ENCODE measurements around the gene TSPO.
A peak's percentile ranks its signal among the peaks of the same experiment; 100 is the strongest.

Gene TSPO

DNA sequence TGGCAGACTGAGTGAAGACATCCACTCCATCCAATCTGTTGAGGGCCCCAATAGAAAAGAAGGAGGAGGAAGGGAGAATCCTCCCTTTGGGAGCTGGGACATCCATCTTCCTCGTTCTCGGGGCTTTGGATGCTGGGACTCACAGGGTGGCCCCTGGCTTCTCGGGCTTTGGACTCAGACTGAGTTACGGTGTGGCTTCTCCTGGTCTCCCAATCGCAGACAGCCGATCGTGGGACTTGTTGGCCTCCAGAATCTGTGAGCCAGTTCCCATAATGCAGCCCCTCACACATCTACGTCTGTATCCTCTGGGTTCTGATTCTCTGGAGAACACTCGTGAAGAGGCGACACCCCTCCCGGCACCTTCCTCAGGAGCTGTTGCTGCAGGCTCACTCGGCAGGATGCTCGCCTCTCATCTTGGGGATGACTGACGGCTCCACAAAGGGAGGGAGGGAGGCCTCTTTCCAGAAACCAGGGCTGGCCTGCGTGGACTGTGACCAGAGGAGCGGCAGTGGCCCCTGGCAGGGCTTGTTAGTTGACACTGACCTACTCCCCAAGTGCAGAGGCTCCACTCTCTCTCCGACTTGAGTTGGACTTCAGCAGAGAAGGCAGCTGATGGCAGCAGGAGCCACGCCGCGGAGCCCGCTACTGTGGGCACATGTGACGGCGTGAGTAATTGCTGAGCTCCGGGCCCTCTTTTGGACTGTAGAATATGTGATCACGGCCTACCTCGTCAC lies 50.3 kb downstream of the TSPO start:
- DNase-seq (ENCODE audit: low read depth in 2 of 2): no peak

DNA sequence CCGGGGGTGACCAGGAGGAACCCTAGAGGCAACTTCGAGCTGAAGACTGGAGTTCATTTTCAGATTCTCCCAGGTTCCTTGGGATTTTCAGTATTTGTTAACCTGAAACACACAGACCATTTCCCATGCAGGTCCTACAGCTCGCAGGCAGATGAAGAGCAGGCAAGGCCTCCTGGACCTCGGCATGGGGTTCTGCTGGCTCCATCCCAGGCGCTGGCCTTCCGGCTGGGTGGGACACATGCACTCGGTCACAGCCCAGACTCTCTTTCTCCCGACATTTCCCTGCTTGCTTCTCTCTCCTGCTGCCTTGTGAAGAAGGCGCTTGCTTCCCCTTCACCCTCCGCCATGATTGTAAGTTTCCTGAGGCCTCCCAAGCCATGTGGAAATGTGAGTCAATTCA lies 51.0 kb downstream of the TSPO start:
- DNase-seq (ENCODE audit: low read depth in 2 of 2): no peak

DNA sequence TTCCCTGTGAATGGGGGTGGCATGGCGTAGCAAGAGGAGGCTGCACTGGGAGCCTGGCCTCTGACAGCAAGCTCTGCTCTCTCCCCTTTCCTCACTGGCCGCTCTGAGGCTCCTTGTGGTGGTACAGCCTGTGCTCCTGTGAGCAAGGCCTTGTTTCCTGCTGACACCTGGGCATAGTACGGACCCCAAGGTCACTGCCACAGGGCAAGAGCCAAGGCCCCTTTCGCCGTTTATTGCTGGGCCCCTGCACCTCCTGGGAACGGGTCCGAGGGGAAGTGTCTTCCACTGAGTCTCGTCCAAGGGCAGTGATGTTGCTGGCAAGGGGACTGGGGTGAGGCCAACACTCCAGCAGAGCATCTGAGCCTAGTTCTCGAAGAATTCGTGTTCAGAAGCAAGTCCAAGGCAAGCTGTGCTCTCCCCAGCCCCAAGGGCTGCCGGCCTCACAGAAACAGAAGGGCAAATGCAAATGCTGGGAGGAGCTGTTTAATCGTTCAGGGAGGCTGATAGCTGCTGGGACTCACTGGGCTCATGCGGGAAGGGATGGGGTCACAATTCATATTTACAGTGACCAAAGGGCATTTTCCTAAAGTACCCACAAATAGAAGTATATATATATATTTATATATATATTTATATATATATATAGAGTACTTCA lies 51.5 kb downstream of the TSPO start:
- no peak for DNase-seq (ENCODE audit: low read depth in 2 of 2)

DNA sequence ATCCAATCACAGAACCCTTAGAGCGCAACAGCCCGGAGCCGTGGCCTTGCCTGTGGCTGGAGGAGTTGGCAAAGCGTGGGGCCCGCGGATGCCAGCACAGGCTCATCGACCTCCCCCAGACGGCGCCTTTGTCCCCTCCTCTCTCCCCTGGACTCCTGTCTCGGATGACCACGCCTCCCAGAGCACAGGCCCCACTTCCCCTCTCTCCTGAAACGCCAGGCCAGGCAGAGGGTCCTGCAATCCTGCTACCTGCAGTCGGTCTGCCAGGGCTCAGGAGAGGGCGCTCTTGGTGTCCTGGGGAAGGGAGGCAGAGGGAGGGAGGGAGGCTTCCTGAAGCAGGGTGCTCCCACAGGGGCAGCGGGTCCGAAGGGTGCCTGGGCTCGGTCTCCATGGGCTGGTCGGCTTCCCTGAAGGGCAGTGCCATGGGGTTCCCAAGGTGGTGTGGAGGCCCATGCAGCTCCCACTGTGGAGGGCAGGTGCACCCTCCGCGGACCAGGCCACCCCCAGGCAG lies 52.2 kb downstream of the TSPO start:
- DNase-seq (ENCODE audit: low read depth in 2 of 2): no peak

DNA sequence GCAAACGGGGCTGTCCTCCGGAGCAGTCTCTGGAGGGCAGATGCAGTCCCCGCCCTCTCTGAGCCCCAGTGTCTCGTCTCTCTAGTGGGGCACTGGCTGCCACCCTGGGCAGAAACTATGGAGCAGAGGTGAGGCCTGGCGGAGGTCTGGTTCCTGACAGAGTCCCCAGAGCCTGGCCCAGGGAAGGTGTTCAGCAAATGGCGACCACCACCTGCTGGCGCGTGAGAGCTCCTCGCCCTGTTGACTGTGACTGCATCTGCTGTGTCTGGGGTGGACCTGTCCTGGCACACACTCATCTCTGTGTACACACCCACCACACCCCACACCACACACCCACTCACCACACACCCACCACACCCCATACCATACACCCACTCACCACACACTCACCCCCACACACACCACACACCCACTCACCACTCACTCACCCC lies 53.9 kb downstream of the TSPO start:
- no peak for DNase-seq (ENCODE audit: low read depth in 2 of 2)

DNA sequence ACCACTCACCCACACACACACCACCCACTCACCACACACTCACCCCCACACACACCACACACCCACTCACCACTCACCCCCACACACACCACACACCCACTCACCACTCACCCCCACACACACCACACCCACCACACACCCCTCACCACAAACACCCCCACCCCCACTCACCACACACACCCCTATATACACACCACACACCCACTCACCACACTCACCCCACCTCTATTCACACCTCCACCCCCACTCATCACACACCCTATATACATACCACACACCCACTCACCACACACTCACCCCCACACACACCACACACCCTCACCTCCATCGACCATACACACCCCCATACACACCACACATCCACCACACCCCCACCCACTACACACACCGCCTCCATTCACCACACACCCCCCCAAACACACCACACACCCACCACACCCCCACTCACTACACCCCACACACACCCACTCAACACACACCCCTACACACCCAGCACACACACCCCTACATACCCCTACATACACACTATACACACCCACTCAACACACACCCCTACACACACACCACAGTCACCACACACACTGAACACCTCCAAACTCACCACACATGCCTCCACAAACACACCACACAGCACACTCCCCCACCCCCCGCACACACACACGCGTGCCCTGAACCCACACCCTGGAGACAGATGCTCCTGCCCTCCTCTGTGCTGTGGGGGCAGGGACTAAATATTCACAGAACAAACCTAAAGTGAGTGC lies 54.6 kb downstream of the TSPO start:
- peak in 1 of 2 donors; percentile 7 for DNase-seq (ENCODE audit: low read depth in 2 of 2)

DNA sequence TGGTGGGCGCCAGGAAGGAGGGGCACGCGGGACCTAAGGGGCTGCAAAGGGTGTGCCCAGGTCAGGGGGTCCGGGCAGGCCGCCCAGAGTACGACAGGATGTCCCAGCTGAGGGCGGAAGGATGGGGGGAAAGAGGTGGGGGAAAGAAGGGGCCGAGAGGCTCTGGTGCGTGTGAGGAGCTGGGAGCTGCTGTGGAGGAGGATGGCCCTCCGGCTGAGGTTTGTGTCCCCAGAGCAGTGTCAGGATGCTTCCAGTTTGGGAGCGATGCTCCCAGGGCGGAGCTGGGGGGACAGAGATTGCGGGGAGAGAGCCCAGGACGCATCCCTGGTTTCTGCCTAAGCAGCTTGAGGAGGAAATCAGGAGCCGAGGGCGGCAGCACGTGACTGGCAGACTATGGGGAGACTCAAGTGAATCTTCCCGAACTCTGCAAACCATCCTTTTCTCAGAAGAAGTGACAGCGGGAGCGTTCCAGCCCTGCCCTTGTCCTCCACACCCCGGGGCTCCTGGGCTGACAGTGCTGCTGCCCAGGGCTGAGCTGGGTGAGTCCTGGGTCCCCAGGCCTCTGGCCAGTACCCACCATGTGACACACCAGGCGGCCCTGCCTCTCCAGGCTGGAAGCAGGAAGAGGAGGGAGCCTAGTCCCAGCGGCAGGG lies 55.3 kb downstream of the TSPO start:
- DNase-seq (ENCODE audit: low read depth in 2 of 2): no peak

DNA sequence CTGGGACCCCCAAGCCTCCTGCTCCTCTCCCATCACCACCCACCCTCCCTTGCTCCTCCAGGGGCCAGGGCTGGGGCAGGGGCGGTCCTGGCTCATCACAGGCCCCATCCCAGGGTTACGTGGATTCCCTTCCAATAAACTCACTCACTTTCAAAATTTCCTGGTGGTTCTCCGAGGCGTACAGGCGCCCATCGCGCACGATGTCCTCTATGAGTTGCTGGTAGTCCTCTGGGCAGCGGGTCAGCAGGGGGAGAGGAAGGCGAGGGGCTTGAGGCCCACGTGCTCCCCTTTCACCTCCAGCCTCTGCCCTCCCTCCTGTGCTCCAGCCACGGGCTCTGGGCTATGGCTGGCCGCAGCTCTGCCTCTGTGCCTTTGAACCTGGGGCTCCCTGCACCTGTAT lies 56.0 kb downstream of the TSPO start:
- DNase-seq (ENCODE audit: low read depth in 2 of 2): no peak

DNA sequence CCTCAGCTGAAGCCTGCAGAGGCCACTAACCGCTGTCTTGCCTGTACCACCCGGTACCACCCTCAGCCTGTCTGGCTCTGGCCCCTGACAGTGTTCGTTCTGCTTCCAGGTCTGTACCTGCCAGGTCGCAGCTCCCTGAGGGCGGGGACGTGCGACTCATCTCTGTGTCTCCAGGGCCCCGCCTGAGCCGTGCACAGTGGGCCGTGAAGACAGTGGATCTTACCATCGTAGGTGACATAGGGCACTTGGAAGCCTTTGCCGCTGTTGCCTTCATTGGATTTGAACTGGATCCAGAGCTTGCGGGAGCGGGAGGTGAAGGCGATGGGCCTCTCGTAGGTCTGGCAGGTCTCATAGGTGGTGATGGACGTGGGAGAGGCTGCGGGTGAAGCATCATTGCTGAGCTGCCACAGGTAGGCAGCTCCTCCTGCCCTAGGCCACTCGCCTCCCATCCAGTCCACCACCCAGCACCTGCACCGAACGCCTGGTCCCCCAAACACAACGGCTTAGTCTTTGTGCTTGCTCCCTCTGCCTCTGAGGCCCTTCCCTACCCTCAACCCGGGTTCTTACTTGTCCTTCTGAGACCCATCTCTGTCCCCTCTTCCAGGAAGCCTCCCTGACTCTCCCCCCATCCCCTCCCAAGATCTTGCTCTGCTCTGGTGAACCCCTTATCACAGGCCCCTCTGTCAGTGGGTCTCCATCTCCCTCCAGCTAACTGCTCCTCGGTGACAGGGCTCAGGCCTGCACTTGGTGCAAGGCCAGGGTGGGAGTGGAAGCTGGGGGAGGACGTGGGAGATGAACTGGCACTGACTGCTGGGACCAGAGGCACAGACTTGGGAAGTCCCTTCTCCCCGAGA lies 56.7 kb downstream of the TSPO start:
- no peak for DNase-seq (ENCODE audit: low read depth in 2 of 2)

DNA sequence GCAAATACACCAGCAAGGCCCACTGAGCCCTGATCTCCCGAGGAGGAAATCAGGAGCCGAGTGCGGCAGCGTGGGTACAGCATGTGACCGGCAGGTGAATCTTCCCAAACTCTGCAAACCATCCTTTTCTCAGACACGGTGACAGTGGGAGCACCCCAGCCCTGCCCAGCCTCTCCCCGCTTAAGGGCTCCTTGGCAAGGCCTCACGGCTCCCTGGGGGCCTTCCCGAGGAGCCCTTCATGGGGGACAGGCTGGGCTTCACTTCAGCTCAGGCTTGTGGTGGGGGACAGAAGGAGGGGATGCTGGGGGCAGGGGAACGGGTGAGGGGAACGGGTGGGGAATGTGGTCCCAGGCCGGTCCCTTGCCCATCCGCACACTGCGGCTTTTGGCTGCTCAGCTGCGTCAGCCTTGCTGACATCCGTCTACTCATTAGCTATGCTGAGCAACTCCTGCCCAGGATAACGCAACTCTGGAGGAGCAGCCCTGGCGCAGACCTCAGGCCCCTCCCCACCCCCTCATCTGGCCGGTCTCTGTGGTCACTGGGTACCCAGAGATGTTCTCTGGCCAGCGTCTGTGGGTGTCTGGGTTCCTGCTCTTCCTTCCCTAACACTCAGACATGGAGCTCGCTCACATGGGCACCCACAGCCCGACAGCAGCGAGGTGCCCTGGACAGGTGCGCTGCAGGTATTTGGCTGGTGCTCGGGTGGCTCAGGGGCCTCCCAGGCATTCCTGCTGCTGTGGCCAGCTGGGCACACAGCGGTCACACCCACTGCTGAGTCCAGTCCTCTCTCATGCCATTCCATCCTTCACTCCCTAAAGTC lies 57.6 kb downstream of the TSPO start:
- no peak for DNase-seq (ENCODE audit: low read depth in 2 of 2)

DNA sequence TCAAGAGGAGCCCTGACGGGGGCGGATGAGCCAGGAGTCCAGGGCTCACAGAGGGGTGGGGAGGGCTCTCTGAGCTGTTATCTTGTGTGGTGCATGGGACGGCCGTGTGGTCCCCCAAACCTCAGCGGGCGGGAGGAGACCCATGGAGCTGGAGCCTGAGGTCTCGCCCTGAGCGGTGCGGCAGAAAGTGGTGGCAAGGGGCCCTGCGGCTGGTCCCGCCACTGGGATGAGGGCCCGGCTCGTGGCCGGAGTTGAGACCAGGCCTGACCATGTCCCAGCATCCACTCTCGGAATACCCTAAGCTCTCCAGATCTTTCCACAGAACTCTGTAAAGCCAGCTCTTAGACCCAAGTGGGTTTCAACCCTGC lies 58.1 kb downstream of the TSPO start:
- DNase-seq (ENCODE audit: low read depth in 2 of 2): no peak

DNA sequence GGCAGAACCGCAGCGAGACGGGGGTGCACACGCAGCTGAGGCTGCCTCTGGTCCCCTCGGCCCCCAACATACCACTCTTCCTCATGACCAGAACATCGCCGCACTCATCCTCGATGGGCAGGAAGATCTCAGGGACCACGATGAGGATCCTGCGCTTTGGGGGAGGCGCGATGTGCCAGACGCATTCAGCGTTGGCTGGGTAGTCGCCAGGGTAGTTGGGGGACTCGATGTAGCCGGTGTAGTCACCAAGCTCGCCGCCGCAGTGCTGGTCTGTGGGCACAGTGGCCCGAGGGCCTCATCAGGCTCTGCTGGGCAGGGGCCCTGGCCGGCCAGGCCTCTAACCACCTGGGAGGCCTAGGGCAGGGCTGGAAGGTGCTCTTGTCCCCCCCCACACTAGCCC lies 58.6 kb downstream of the TSPO start:
- DNase-seq (ENCODE audit: low read depth in 2 of 2): no peak

DNA sequence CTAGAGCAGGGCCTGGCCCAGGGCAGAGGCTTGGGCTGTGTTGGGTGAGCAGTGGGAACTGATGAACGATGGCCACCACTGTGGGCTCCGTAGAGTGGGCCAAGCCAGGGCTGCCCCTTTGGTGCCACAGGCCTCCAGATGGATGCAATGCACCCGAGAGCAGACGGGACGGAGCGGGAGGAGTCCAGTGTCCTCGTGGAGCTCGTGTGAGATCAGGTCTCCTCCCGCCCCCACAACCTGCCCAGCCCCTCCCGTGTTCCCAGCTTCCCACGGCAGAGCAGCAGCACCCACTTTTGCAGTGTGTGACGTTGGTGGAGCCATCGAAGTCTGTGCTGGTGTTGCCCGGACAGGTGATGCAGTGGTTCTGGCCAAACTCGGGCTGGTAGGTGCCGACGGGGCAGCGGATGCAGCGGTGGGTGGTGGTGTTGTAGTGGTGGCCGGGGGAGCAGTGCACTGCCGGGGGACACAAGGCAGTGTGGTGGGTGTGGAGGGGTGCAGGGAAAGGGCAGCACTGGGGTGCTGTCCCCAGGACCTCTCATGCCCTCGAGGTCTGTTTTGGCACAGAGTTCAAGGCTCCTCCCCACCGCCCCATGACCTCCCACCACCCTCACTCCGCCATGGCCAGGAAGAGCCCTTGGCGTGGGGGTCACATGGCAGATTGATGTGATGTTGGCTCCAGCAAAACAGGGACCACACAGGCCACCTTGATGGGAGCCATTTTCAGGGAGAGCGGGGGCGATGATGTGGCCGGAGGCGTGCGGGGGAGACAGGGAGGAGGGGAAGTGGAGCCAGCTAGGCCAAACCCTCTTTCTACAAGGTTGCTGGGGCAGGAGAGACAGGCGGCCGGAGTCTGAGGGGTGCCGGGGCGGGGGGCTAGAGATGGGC lies 59.5 kb downstream of the TSPO start:
- no peak for DNase-seq (ENCODE audit: low read depth in 2 of 2)

DNA sequence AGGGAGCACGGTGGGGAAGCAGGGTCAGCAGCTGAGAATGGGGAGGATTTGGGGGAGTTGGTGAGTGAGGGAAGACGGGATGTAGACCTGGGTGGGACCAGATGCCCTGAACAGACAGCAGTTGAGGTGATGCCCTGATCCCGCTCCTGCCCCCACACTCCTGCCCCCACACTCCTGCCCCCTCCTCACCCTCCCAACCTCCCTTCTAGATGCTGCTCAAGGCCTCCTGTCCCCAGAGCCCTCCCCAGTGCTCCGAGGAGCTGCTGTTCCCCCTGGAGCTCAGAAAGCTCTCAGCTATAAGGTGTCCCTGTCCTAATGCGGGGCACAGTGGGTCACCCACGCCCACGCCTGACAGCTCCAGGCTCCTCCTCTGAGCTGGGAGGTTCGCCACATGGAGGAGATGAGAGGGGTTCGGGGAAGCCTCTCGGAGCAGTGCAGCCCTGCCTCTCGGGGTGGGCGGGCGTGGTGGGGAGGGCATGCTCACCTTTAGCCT lies 60.6 kb downstream of the TSPO start:
- DNase-seq (ENCODE audit: low read depth in 2 of 2): no peak

DNA sequence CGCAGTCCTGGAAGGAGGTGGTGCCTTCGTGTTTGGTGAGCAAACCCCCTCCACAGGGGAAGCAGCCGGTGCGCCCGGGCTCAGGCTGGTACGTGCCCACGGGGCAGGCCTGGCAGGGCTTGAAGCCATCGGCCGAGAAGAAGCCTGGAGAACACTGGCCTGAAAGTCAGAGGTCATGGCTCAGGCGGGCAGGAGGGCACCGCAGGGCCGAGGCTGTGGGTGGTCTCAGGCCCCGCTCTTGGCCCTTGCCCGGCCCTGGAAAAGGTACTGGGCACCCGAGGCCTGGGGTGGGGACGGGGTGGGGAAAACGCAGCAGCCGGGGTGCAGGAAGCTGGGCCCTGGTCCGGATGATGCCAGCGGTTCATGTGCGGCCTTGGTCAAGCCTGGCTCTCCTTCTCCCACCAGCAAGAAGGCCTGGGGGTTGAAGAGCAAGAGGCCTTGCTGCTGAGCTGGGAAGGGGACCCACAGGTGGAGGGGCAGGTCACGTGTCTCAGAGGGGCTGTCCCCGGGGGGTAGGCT lies 61.1 kb downstream of the TSPO start:
- no peak for DNase-seq (ENCODE audit: low read depth in 2 of 2)

Measured in stimulated activated CD8-positive, alpha-beta memory T cell treated with anti-CD3 and anti-CD28 coated beads, Interleukin-15, amount 100 ng/mL, for 4 hours (primary cell).